ENCODE results near the gene INPP4B. TPM values are rescaled to one million over a fixed set of nuclear protein-coding genes. Genes with fewer than 3 reads are reported as not detected.

The INPP4B gene
- total RNA-seq, 2 donors from 2014 or later, result 18.1 to 19.6 TPM

DNA sequence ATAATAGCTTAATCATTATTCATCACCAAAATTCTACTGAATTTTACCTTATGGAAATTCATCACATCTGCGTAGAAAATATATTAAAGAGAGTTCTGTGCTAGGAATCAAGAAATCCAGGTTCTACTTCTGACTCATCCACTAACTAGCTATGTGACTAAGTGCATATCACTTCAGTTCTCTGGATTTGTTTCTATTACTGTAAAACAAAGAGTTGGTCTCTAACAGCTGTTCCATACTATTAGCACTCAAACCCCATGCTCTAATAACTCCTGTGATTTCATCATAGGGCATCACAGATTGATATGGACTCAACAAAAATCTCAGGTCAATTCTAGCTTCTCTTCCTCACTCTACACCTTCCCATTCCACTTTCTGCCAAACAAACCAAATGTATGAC is 572.0 kb downstream of the INPP4B start:
- ATAC-seq, result no peak
- DNase-seq, result no peak
- intact Hi-C loops (cut with DNase I, micrococcal nuclease), result no loop called here

DNA sequence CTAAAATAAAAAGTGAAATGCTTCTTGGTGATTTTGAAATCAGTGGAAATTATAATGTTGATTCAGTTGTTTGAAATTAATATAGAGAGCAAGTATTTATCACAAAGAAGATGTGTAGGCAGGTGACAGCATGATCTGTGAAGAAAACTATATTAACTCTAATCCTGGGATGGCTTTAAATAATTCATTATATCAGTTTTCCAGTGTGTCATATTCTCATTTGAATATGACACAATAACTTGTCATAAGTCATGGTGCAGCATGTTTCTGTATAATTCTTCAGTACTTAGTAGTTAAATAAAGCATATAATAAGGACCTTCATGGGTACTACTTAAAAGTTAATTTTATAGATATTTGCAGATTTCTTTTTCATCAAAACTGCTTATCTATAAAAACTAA is 573.6 kb downstream of the INPP4B start:
- intact Hi-C loops (cut with DNase I, micrococcal nuclease), result no loop called here
- DNase-seq (no peak), ATAC-seq (no peak)

DNA sequence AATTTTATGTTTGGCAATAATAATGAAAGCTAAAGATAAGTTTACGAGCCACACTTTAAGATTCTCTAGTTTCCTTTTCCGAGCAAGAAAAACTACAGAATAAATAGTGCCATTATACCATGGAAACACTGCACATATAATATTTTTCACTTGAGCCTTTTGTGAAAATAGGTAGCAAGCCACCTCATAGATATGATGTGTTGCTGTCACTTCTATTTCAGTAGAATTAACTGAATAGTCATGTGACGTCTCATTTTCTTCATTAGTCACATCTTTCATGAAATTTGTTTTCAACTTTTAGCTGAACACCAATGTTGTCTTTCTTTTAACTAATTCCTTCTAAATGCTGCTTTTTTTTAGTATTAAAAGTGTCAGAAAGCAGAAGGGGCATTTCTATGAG is 574.3 kb downstream of the INPP4B start:
- intact Hi-C loops (cut with DNase I, micrococcal nuclease), result no loop called here
- DNase-seq (no peak), ATAC-seq (no peak)

DNA sequence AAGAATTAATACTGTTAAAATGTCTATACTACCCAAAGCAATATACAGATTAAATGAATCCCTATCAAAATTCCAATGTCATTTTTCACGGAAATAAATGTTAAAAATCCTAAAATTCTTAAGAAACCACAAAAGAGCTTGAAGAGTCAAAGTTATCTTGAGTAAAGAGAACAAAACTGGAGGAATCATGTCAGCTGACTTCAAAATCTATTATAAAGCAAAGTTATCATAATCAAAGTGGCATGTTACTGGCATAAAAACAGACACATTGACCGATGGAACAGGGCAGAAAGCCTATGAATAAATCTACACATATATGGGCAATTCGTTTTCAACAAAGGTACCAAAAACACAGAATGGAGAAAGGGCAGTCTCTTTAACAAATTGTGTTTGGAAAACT is 579.0 kb downstream of the INPP4B start:
- ATAC-seq, result no peak
- intact Hi-C loops (cut with DNase I, micrococcal nuclease), result no loop called here
- no peak for DNase-seq

DNA sequence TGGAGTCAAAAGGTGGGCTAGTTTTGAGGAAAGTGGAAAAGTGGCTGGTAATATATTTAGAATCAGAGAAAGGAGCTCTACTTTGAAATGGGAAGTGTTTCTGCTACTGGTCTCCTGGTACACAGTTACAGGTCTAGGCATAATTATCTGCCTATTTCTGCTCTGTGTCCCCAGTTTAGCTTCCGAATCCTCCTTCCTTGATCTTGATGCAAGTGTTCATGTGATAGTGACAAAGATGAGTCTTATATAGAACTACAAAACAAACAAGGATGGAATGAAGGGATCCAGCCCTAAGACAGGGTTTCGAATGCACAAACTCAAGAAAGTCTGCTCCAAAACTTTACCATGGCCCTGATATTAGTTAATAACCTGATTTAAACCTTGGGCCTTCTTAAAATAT is 580.2 kb downstream of the INPP4B start:
- intact Hi-C loops (cut with DNase I, micrococcal nuclease), result no loop called here
- DNase-seq (no peak), ATAC-seq (no peak)

DNA sequence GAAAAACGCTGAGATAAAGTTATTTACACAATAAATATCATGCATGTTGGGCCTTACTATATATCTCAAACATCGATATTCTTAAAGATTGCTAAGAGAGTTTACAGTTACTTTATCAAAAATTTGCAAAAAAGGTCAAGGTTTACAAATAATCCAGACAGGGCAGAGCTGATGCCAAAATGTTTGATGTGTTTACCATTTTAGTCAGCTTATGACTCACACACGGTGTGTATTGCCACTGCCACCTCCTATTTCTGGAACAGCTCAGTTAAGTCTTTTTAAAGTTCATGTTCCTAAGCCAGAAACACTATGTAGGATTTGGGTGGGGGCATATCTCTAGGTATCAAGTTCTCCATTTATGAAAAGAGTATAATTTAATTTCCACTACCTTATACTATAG is 580.6 kb downstream of the INPP4B start:
- DNase-seq, result no peak
- intact Hi-C loops (cut with DNase I, micrococcal nuclease), result no loop called here
- ATAC-seq, result peak; percentile 54

DNA sequence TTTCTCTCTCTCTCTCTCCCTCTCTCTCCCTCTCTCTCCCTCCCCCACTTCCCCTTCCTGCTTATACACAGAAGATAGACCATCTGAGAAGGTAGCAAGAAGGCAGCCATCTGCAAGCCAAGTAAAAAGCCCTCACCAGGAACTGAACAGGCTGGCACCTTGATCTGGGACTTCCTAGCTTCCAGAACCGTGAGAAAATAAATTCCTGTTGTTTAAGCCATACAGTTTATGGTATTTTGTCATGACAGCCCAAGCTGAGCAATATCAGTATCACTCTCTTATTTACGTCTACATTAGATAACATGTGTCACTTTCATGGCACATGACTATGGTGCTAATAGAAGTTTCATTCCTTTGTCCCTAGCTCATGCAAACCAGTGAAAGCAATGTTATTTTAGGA is 581.1 kb downstream of the INPP4B start:
- ATAC-seq, result no peak
- intact Hi-C loops (cut with DNase I, micrococcal nuclease), result no loop called here
- DNase-seq, result no peak

DNA sequence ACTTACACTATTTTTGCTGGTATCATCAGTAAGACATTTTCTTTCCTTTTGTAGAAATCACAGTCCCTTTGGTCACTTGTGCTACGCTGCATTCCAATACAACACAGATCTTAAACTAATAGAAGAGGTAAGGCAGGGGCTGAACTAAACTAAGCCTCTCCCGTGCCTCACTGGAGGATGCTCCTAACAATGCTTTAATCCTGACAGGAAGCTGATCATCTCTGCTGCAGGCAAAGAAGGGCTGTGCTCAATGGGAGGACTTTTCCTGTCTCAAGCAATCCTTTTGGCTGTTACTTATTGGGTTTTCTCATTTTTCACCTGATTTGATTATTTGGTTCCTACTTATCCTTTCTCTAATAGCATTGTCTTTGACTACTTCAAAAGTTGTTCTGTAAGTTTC is 583.1 kb downstream of the INPP4B start:
- no peak for ATAC-seq
- intact Hi-C loops (cut with DNase I, micrococcal nuclease), result no loop called here
- DNase-seq, result no peak

DNA sequence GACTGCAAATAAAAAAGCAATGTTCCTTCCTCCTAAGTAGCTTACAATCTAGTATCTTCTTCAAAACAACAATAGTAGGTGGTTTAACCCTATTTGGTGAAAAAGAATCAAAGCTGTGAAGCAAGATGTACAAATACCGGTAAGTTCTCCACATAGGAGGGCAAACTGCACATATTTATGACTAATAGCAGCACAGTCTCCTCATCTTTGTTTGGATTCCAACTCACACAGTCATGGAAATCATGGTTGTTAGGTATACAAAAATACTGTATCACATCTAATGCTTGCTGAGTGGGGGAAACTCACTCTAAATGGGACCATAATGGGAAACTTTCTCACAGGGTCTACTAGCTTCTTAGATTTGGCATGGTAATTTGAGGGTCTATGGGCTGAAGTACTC is 597.2 kb downstream of the INPP4B start:
- ATAC-seq, result no peak
- DNase-seq, result no peak
- intact Hi-C loops (cut with DNase I, micrococcal nuclease), result no loop called here

DNA sequence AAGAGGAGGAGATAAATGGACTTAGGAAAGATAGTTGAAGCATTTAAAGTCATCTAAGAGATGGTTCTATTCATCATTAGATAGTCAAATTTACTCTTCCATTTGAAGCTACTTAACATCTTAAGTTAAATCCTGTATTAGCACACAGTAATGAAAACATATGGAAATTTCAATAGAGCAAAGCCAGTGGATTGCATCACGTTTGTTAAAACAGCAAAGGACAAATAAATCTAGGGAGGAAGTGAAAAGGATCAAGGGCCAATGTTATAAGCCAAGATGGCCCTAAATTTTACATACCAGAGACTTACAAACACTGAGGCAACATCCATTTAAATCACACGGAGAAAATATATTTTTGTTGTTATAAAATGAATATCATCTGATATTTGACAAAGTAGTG is 602.8 kb downstream of the INPP4B start:
- ATAC-seq (no peak), DNase-seq (no peak)
- intact Hi-C loops (cut with DNase I, micrococcal nuclease), result no loop called here

DNA sequence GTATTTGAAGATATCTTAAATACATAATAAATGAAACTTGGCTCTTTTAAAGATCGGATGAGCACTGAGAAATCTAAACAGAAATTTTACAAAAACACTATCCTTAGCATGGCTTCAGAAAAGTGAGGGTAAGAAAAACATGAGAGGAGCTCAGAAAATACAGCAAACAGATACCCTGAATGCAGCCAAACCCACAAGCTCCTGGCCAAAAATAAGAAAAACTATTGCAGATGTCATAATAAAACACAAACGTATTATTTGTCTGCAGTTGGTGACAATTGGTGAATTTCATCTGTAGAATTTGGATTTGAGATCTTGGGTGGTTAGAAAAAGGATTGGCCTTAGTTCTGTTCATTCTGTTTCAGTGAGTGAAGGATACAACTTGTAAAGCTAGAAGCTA is 603.9 kb downstream of the INPP4B start:
- intact Hi-C loops (cut with DNase I, micrococcal nuclease), result no loop called here
- no peak for ATAC-seq
- no peak for DNase-seq

DNA sequence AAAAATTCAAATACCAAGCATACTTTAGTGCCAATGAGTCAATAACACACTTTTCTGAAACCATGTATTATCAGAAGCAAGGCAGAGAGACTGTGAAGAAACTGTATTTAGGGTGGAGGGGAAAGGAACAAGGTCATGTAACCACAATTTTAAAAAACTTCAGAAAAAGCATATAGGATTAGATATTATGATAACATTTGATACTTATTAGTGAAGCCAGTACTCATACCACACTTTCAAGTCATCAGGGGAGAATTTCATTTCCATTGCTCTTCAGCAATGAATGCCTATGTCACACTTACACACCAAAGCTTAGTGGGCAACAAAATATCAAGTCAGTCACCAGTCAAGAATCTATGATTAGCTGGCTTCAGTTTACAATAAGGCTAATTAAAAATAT is 607.5 kb downstream of the INPP4B start:
- DNase-seq, result no peak
- no peak for ATAC-seq
- intact Hi-C loops (cut with DNase I, micrococcal nuclease), result no loop called here

DNA sequence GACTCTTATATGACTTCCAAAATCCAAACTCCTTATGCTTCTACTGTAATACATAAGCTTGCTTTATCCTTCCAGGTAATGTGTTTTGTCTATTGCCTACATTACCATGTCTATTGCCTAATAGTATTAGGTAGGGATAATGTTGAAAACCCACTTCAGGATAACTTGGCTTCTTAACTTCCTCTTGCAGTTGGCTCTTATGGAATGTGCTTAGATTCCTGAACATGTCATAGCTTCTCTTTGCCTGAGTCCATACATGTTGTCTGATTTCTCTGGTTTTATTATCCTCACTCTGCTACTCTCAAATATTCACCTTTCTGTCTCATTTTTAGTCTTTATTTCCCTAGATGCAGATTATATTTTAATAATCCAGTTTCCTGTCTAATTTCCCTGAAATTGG is 609.8 kb downstream of the INPP4B start:
- intact Hi-C loops (cut with DNase I, micrococcal nuclease), result no loop called here
- ATAC-seq, result no peak
- no peak for DNase-seq

DNA sequence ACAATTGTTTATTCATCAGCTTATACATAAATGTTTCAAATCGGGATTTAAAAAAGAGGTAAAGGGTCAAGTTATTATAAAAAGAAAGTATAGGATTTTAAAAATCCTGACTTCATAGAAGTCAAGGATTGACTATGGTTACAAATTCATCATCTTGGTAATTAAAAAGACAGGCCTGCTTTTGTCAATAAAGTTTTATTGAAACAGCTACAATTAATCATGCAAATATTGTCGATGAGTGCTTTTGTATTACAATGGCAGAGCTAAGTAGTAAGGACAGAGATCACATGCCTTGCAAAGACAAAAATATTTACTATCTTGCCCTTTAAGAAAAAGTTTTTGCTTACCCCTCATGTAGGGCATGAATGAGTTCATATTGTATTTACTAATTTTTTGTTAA is 614.3 kb downstream of the INPP4B start:
- no peak for DNase-seq
- intact Hi-C loops (cut with DNase I, micrococcal nuclease), result no loop called here
- ATAC-seq, result no peak

DNA sequence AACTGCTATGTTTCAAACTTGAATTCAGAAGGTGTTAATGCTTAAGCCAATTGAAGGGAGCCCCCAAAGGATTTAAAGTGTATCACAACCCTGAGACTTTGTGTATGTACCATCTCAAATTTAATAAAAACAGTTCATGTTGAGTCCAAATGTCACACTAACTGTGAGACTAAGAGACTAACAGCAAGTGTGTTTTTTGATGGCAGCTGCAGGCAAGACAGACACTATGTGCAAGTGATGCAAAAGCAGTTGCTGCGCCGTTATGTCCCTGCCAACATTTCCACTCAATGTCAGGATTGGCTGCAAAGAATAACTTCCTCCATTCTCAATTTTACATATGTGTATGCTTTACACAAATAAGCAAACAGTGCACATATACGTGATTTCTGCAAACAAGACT is 615.1 kb downstream of the INPP4B start:
- intact Hi-C loops (cut with DNase I, micrococcal nuclease), result no loop called here
- no peak for ATAC-seq
- no peak for DNase-seq

DNA sequence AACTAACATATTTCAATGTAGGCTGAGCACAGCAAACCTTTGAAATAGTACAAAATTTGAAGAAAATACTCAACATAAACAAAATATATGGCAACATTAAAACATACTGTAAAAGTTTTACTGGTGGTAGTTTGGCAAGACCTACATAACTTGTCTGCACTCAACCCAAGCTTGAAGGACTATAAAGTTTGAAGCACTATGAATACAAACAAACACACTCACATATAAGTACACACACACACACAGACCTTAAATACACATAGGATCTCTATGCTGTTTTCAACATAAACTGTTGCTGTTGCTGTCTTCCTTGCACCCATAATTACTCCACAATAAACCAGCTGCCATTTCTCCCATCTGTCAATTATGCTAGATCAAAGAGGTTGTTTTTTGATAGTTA is 620.1 kb downstream of the INPP4B start:
- DNase-seq (no peak), ATAC-seq (peak; percentile 88)
- intact Hi-C loops (cut with DNase I, micrococcal nuclease), result no loop called here

DNA sequence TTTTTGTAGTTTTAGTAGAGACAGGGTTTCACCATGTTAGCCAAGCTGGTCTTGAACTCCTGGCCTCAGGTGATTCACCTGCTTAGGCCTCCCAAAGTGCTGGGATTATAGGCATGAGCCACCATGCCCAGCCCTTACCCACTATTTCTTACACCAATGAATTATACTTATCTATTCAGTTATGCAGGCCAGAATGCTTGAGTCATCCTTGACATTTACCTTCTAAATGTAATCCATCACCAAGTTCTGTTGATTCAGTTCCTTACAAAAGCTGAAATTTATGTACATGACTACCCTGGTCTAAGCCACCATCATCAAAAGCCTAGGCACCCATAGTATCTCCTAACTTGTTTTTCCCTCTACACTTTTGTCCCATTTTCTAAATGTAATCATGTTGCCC is 624.0 kb downstream of the INPP4B start:
- ATAC-seq, result no peak
- no peak for DNase-seq
- intact Hi-C loops (cut with DNase I, micrococcal nuclease), result no loop called here

DNA sequence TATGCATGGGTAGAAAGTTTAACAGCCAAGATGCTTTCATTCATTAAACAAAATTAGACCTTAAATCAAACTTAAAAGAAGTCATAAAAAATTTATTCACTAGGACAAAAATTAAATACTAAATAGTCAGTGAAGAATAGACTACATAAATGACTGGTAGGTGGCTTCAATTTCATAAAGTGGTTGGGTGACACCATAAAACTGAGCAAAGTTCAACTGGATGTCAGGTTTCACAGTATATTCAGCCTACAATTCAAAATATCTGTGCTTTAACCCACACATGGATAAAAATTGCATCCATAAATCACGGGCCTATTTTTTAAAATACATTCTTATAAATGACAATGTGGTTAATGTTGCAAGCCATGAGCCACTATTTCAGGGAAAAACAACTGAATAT is 627.4 kb downstream of the INPP4B start:
- intact Hi-C loops (cut with DNase I, micrococcal nuclease), result no loop called here
- ATAC-seq (peak; percentile 90), DNase-seq (no peak)

DNA sequence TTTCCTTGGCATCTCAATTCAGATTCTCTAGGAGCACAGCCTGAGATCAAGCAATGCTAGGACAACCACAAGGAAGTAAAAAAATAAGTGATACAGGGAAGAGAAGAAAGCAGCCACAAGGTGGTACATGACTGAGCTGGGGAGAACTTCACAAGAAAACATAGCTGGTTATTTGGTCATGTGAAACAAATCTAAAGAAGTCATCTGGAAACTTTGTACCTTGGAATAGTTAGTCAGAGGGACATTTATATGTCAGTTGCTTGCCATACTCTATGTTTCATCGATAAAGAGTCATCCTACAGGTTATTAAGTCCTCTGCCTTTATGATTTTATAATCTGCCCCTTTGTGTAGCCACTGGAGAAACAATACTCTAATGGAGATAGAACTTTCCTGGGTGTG is 634.7 kb downstream of the INPP4B start:
- intact Hi-C loops (cut with DNase I, micrococcal nuclease), result no loop called here
- DNase-seq (no peak), ATAC-seq (peak; percentile 42)

DNA sequence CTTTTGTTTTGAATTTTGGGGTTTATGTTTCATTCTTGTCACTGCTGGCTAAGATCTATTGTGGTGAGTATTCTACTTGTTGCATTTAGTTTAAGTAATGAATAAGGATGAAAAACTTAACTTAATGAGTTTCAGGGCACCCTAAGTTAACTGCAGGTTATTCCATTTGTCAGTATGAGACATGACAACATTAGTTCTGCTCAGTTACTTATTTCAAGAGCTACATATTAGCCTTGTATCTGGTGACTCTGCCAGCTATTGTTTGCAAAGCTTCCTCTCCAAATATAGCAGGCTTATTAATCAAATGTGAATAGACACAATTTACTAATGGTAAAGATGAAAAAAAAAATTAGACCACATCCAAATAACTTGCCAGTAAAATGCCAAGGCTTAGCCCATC is 642.6 kb downstream of the INPP4B start:
- intact Hi-C loops (cut with DNase I, micrococcal nuclease), result no loop called here
- no peak for DNase-seq
- no peak for ATAC-seq

DNA sequence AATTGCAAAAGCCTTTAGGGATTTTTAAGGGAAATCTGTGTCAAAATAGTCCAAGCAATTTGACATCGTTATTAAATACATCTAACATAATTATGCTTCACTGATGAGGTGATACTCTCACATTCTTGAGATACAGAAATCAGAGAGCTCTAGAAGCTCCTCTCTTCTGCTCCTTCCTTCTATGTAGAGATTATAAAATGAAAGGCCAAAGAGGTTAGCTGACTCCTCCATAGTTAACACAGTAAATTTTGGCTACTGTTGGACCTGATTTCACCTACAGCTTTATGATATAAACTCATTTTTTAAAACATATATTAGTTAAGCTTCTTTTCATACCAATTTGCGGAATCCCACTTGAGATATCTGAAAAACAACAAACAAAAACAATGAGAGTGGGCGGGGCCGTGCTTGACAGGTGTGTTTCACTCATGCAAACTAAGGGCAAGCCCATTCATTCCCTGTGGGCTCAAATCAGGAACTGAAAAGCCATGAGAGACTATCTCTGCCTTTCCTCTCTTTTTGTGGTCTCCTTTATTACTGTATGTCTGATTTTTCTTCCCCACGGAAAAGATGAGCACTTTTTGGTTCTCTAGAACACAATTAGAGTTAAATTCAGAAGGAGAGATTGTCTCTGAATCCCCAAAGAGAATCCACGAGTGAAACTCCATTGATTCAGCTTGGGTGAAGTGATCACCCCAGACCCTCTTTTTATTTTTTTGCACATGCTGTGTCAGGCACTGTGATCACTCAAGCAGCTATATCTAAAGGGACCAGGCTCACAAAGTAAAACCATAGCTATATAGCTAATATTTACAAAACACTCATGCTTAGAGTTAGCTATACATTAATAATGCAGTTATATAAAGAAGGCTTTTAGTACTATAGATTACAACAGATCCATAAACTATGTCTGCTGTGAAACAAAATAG is 643.4 kb downstream of the INPP4B start:
- intact Hi-C loops (cut with DNase I, micrococcal nuclease), result no loop called here
- DNase-seq, result no peak
- ATAC-seq, result no peak
